Measurements from ENCODE around the gene C4orf33.

DNA sequence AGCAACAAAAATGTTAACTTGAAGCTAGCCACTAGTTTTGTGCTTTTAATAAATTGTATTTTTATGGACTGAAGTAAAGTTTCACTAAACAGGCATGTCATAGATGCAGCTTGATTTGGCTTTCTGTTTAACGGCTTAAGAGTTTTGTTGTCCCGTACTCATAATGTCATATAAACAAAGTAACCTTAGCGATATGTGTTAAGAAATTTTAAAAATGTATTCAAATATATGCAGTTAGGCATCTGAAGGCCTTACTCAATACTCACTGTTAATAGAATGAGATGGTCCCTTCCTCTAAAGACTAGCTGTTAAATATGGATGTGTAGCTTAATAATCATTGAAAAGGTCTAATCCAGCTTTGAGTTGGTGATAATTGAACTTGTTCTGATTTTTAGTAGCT, 1.6 kb upstream of the C4orf33 start:
- TF ChIP-seq POLR2A (IDR thresholded peaks at IDR 0.05; ENCODE audit: low read length), result no peak
- TF ChIP-seq GATA1 (IDR thresholded peaks at IDR 0.05; ENCODE audit: low read depth, low read length), result no peak
